Measurements from ENCODE around the gene FAM240B.

FAM240B gene

DNA sequence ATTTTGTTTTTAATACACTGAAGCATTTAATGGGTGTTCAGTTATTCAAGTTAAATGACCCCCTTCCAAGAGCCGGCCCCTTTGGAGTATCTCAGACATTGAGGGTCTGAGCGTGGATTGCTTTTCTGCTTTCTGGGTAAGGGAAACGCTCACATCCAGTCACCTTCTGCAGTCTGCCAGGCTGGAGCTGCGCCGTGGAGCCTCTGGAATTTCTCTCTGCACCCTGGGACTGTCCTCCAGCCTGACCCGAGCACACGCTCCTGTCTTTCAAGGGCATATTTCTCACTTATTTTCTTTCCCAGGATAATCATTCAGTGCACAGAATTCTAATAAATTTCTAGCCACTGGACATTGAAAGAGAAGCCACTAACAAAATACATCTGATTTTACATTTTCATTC lies 13.4 kb downstream of the FAM240B start:
- no peak for TF ChIP-seq EZH2phosphoT487 (IDR thresholded peaks at IDR 0.05; ENCODE audit: low read depth)
- TF ChIP-seq, protein P1, sequence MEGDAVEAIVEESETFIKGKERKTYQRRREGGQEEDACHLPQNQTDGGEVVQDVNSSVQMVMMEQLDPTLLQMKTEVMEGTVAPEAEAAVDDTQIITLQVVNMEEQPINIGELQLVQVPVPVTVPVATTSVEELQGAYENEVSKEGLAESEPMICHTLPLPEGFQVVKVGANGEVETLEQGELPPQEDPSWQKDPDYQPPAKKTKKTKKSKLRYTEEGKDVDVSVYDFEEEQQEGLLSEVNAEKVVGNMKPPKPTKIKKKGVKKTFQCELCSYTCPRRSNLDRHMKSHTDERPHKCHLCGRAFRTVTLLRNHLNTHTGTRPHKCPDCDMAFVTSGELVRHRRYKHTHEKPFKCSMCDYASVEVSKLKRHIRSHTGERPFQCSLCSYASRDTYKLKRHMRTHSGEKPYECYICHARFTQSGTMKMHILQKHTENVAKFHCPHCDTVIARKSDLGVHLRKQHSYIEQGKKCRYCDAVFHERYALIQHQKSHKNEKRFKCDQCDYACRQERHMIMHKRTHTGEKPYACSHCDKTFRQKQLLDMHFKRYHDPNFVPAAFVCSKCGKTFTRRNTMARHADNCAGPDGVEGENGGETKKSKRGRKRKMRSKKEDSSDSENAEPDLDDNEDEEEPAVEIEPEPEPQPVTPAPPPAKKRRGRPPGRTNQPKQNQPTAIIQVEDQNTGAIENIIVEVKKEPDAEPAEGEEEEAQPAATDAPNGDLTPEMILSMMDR (IDR thresholded peaks at IDR 0.05; ENCODE audit: low read depth, low read length) = no peak
- no peaks in the 10 kb centered on the region for H3K9me3 ChIP-seq (ENCODE audit: insufficient read depth, low read length)
- H2AFZ ChIP-seq (ENCODE audit: low read depth, low read length) = no peak overlapping the region

GRCh38 chr9:38705917-38706316 lies 14.0 kb downstream of the FAM240B start:
- no peaks in the 10 kb centered on the region for H3K4me1 ChIP-seq (ENCODE audit: low read length)
- no peaks in the 10 kb centered on the region for H3K9me3 ChIP-seq (ENCODE audit: insufficient read depth, low read length)
- H3K4me3 ChIP-seq (ENCODE audit: low read length) = no peak overlapping the region
- H3K9ac ChIP-seq (ENCODE audit: low read length) = no peak overlapping the region
- H3K27me3 ChIP-seq (ENCODE audit: low read depth, low read length) = peaks cover 23% of the 10 kb centered on the region
- H2AFZ ChIP-seq (ENCODE audit: low read depth, low read length) = no peak overlapping the region
- no peaks in the 10 kb centered on the region for H4K20me1 ChIP-seq (ENCODE audit: insufficient read depth, low read length)
- no peak for TF ChIP-seq EZH2phosphoT487 (IDR thresholded peaks at IDR 0.05; ENCODE audit: low read depth)
- TF ChIP-seq, protein P1 (IDR thresholded peaks at IDR 0.05; ENCODE audit: low read depth, low read length) = no peak
- no peaks in the 10 kb centered on the region for H3K79me2 ChIP-seq (ENCODE audit: low read length)
- no peaks in the 10 kb centered on the region for H3K36me3 ChIP-seq (replicated peaks; ENCODE audit: low read depth, low read length)
- H3K4me2 ChIP-seq (ENCODE audit: low read length) = no peak overlapping the region
- H3K27ac ChIP-seq (ENCODE audit: low read length) = no peak overlapping the region

More for the DNA sequence above, 13.4 kb downstream of the FAM240B start:
- Histone ChIP-seq H3K79me2 (ENCODE audit: low read length) (no peaks in the 10 kb centered on the region), H3K4me2 (ENCODE audit: low read length) (no peak overlapping the region), H3K4me1 (ENCODE audit: low read length) (no peaks in the 10 kb centered on the region), H3K36me3 (replicated peaks; ENCODE audit: low read depth, low read length) (no peaks in the 10 kb centered on the region), H3K4me3 (ENCODE audit: low read length) (no peak overlapping the region), H4K20me1 (ENCODE audit: insufficient read depth, low read length) (no peaks in the 10 kb centered on the region), H3K27me3 (ENCODE audit: low read depth, low read length) (peaks cover 23% of the 10 kb centered on the region), H3K9ac (ENCODE audit: low read length) (no peak overlapping the region), H3K27ac (ENCODE audit: low read length) (no peak overlapping the region)

DNA sequence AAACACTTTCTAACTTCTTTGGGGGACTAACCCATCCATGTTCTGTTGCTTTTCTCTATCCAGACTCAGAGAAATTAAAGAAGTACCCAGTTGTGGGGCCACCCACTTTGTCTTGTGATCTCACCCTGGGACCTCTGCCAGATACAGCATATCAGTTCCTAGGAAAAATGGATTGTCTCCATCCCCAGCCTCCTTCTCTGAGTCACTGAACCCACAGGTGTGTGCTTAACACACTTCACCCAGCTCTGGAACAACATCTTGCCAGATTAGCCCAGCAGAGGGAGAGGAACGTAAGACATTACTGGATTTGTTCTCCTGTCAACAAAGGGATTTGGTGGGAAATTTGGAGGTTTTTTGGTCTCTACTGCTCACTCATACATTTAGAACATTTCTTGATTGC lies 19.2 kb downstream of the FAM240B start:
- Histone ChIP-seq H3K79me2 (ENCODE audit: low read length) (no peaks in the 10 kb centered on the region), H3K9ac (ENCODE audit: low read length) (no peak overlapping the region), H3K27me3 (ENCODE audit: low read depth, low read length) (no peaks in the 10 kb centered on the region), H3K4me3 (ENCODE audit: low read length) (no peak overlapping the region), H3K4me1 (ENCODE audit: low read length) (no peaks in the 10 kb centered on the region), H4K20me1 (ENCODE audit: insufficient read depth, low read length) (no peaks in the 10 kb centered on the region), H3K27ac (ENCODE audit: low read length) (no peak overlapping the region), H3K36me3 (replicated peaks; ENCODE audit: low read depth, low read length) (no peaks in the 10 kb centered on the region), H2AFZ (ENCODE audit: low read depth, low read length) (no peak overlapping the region), H3K4me2 (ENCODE audit: low read length) (no peak overlapping the region), H3K9me3 (ENCODE audit: insufficient read depth, low read length) (no peaks in the 10 kb centered on the region)
- TF ChIP-seq, protein P1 (IDR thresholded peaks at IDR 0.05; ENCODE audit: low read depth, low read length) = no peak
- no peak for TF ChIP-seq EZH2phosphoT487 (IDR thresholded peaks at IDR 0.05; ENCODE audit: low read depth)

DNA sequence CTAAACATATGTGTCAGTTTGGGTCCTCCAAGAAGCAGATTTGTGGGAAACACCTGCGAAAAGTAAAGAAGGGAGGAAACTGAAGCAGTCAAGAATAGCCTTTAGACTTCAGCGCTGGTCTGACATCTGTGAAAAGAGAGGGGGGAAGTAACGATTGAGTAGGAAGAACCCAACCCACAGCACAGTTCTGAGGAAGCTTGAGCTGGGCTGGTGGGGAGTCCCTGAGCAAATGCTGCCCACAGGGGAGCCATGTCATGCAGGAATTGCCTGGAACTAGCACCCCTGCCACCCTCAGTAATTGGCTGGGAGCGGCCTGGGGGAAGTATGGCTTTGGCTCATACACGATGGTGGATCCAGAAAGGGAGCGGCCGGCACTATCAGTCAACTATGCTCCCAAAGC lies 20.6 kb downstream of the FAM240B start:
- no peak overlapping the region for H3K27ac ChIP-seq (ENCODE audit: low read length)
- H3K79me2 ChIP-seq (ENCODE audit: low read length) = no peaks in the 10 kb centered on the region
- no peak for TF ChIP-seq EZH2phosphoT487 (IDR thresholded peaks at IDR 0.05; ENCODE audit: low read depth)
- TF ChIP-seq, protein P1 (IDR thresholded peaks at IDR 0.05; ENCODE audit: low read depth, low read length) = no peak
- H4K20me1 ChIP-seq (ENCODE audit: insufficient read depth, low read length) = no peaks in the 10 kb centered on the region
- H2AFZ ChIP-seq (ENCODE audit: low read depth, low read length) = no peak overlapping the region
- H3K9me3 ChIP-seq (ENCODE audit: insufficient read depth, low read length) = no peaks in the 10 kb centered on the region
- no peak overlapping the region for H3K4me2 ChIP-seq (ENCODE audit: low read length)
- H3K27me3 ChIP-seq (ENCODE audit: low read depth, low read length) = no peaks in the 10 kb centered on the region
- H3K36me3 ChIP-seq (replicated peaks; ENCODE audit: low read depth, low read length) = no peaks in the 10 kb centered on the region
- H3K4me3 ChIP-seq (ENCODE audit: low read length) = no peak overlapping the region
- no peaks in the 10 kb centered on the region for H3K4me1 ChIP-seq (ENCODE audit: low read length)
- H3K9ac ChIP-seq (ENCODE audit: low read length) = no peak overlapping the region

All from OCI-LY3 (cell line).